Rectal smooth muscle tissue (tissue), 1 donor: ENCODE data around the gene LAMB1.
A peak's percentile ranks its signal among the peaks of the same experiment; 100 is the strongest.
"Not testable (repeated sequence)": the region's sequence is repeated elsewhere in the genome, so short reads cannot be mapped to it uniquely, and the experiment has no call there.

ENCODE experiments used
- H3K27ac ChIP-seq: one replicate; pipeline ENCODE4 v1.7.0; 2013; ENCODE audit warnings: low read depth, low read length, inconsistent platforms
- H3K27me3 ChIP-seq: one replicate; pipeline ENCODE4 v1.7.0; 2013; ENCODE audit warnings: low read length; ENCODE audit not compliant: control insufficient read depth, insufficient read depth
- H3K36me3 ChIP-seq: one replicate; pipeline ENCODE4 v1.7.0; 2013; ENCODE audit warnings: low read length; ENCODE audit not compliant: control insufficient read depth, insufficient read depth
- H3K4me1 ChIP-seq: one replicate; pipeline ENCODE4 v1.7.0; 2013; ENCODE audit warnings: low read length; ENCODE audit not compliant: control insufficient read depth, insufficient read depth
- H3K4me3 ChIP-seq: one replicate; pipeline ENCODE4 v1.7.0; 2013; ENCODE audit warnings: low read length
- H3K9ac ChIP-seq: one replicate; pipeline ENCODE4 v1.7.0; 2013; ENCODE audit warnings: low read length

The LAMB1 gene

GRCh38 chr7:107933386-107934013 lies 69.5 kb downstream of the LAMB1 start:
- H3K27me3 ChIP-seq, result no peaks in the 10 kb centered on the region
- H3K36me3 ChIP-seq, result peaks cover 4% of the 10 kb centered on the region
- H3K9ac ChIP-seq, result no peak overlapping the region
- H3K27ac ChIP-seq, result peak overlapping the region; percentile 84
- H3K4me3 ChIP-seq, result no peak overlapping the region
- peaks cover 56% of the 10 kb centered on the region for H3K4me1 ChIP-seq

DNA sequence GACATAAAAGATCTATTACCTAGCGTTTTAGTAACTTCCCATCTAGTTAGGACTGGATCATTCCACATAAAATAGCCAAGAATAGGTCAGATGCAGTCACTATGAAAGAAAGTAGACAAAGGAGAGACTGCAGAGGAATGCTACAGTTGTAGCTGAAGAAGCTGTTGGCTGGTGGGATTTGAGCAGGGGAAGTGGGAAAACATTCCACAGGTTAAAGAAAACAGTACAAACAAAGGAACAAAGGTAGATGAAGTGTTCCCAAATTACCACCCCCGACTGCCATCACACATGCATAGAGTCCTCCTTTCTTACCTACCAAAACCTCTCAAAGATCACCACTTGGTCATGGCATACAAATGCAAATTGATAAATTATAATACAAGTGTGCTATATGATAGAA lies 70.2 kb downstream of the LAMB1 start:
- Histone ChIP-seq H3K27me3 (no peaks in the 10 kb centered on the region), H3K4me1 (peaks cover 50% of the 10 kb centered on the region), H3K9ac (no peak overlapping the region), H3K36me3 (peaks cover 4% of the 10 kb centered on the region), H3K27ac (peak overlapping the region; percentile 76), H3K4me3 (no peak overlapping the region)

- Histone ChIP-seq H3K4me3 (no peak overlapping the region), H3K27ac (peak overlapping the region; percentile 76), H3K36me3 (peaks cover 9% of the 10 kb centered on the region), H3K4me1 (peaks cover 41% of the 10 kb centered on the region), H3K9ac (no peak overlapping the region), H3K27me3 (no peaks in the 10 kb centered on the region)
These were observed 71.0 kb downstream of the LAMB1 start for GRCh38 chr7:107931740-107932515.

GRCh38 chr7:107926481-107926880 lies 76.5 kb downstream of the LAMB1 start:
- Histone ChIP-seq H3K27ac (no peak overlapping the region), H3K27me3 (no peaks in the 10 kb centered on the region), H3K9ac (no peak overlapping the region), H3K36me3 (peaks cover 12% of the 10 kb centered on the region), H3K4me1 (peaks cover 14% of the 10 kb centered on the region), H3K4me3 (no peak overlapping the region)

GRCh38 chr7:107924841-107925504 lies 78.0 kb downstream of the LAMB1 start:
- H3K27me3 ChIP-seq, result no peaks in the 10 kb centered on the region
- peaks cover 17% of the 10 kb centered on the region for H3K36me3 ChIP-seq
- peaks cover 20% of the 10 kb centered on the region for H3K4me1 ChIP-seq
- H3K9ac ChIP-seq, result no peak overlapping the region
- peak overlapping the region; percentile 12 for H3K27ac ChIP-seq
- no peak overlapping the region for H3K4me3 ChIP-seq

DNA sequence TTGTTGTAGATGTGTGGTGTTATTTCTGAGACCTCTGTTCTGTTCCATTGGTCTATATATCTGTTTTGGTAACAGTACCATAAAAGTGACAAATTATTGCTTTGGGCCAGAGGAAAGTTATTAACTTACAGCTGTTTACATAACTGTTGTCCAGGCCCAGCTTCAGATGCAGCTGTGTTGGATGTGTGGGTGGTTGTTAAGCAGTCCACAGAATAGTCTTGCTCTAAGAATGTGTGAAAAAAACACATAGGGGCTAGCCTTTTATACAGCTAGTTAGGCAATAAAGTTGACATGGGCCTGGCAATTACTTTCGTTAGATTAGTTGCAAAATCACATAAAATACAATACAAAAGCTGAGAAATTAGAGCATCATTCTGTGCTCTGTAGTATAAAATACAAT lies 80.1 kb downstream of the LAMB1 start:
- Histone ChIP-seq H3K27me3 (no peaks in the 10 kb centered on the region), H3K4me1 (peaks cover 23% of the 10 kb centered on the region), H3K27ac (peak overlapping the region; percentile 57), H3K4me3 (no peak overlapping the region), H3K9ac (no peak overlapping the region), H3K36me3 (peaks cover 21% of the 10 kb centered on the region)

DNA sequence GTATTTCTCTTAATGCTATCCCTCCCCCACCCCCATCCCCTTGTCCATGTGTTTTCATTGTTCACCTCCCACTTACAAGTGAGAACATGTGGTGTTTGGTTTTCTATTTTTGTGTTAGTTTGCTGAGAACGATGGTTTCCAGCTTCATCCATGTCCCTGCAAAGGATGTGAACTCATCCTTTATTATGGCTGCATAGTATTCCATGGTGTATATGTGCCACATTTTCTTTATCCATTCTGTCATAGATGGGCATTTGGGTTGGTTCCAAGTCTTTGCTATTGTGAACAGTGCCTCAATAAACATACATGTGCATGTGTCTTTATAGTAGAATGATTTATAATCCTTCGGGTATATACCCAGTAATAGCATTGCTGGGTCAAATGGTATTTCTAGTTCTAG lies 81.1 kb downstream of the LAMB1 start:
- H3K36me3 ChIP-seq, result peaks cover 19% of the 10 kb centered on the region
- not testable (repeated sequence) for H3K9ac ChIP-seq, H3K4me3 ChIP-seq, H3K27ac ChIP-seq, H3K27me3 ChIP-seq
- H3K4me1 ChIP-seq, result peaks cover 24% of the 10 kb centered on the region

GRCh38 chr7:107920048-107920772 lies 82.8 kb downstream of the LAMB1 start:
- Histone ChIP-seq H3K9ac (no peak overlapping the region), H3K27ac (peak overlapping the region; percentile 57), H3K4me1 (peaks cover 24% of the 10 kb centered on the region), H3K27me3 (no peaks in the 10 kb centered on the region), H3K36me3 (peaks cover 16% of the 10 kb centered on the region), H3K4me3 (no peak overlapping the region)

GRCh38 chr7:107918948-107919347 lies 84.0 kb downstream of the LAMB1 start:
- no peak overlapping the region for H3K27ac ChIP-seq
- no peak overlapping the region for H3K4me3 ChIP-seq
- no peak overlapping the region for H3K9ac ChIP-seq
- no peaks in the 10 kb centered on the region for H3K27me3 ChIP-seq
- peaks cover 16% of the 10 kb centered on the region for H3K36me3 ChIP-seq
- peaks cover 18% of the 10 kb centered on the region for H3K4me1 ChIP-seq

- Histone ChIP-seq H3K27me3 (no peaks in the 10 kb centered on the region), H3K36me3 (peaks cover 16% of the 10 kb centered on the region), H3K4me3 (no peak overlapping the region), H3K27ac (peak overlapping the region; percentile 40), H3K9ac (no peak overlapping the region), H3K4me1 (peaks cover 14% of the 10 kb centered on the region)
These were observed 85.0 kb downstream of the LAMB1 start for GRCh38 chr7:107917763-107918651.

- H3K9ac ChIP-seq, result no peak overlapping the region
- H3K4me1 ChIP-seq, result peaks cover 9% of the 10 kb centered on the region
- H3K27ac ChIP-seq, result no peak overlapping the region
- H3K36me3 ChIP-seq, result peaks cover 17% of the 10 kb centered on the region
- no peak overlapping the region for H3K4me3 ChIP-seq
- no peaks in the 10 kb centered on the region for H3K27me3 ChIP-seq
These were observed 87.4 kb downstream of the LAMB1 start for GRCh38 chr7:107915541-107915940.
